KMS-11 (cell line): Measurements from ENCODE around the gene ALG14.

Source experiments
- H2AFZ ChIP-seq: fragments of 200-600 bp; sonication (generic); 2 replicates; pipeline ENCODE4 v1.6.1; 2016; ENCODE audit warnings: antibody characterized with exemption, mixed run types, low read depth
- H3K27ac ChIP-seq: fragments of 200-600 bp; sonication (generic); 2 replicates; pipeline ENCODE4 v1.6.1; 2016; ENCODE audit warnings: mild to moderate bottlenecking, mixed run types
- H3K27me3 ChIP-seq: fragments of 200-600 bp; sonication (generic); 2 replicates; pipeline ENCODE4 v1.6.1; 2017; ENCODE audit warnings: mild to moderate bottlenecking, low read depth, mixed run types, moderate library complexity; ENCODE audit not compliant: insufficient read depth
- H3K36me3 ChIP-seq: fragments of 200-600 bp; sonication (generic); 2 replicates; pipeline ENCODE4 v1.6.1; 2017; ENCODE audit warnings: mild to moderate bottlenecking, mixed run types; ENCODE audit not compliant: insufficient read depth
- H3K4me1 ChIP-seq: fragments of 200-600 bp; sonication (generic); 2 replicates; pipeline ENCODE4 v1.6.1; 2016; ENCODE audit warnings: mild to moderate bottlenecking, low read depth, mixed run types; ENCODE audit not compliant: poor library complexity, severe bottlenecking
- H3K4me2 ChIP-seq: fragments of 200-600 bp; sonication (generic); 2 replicates; pipeline ENCODE4 v1.7.0; 2016; ENCODE audit warnings: mild to moderate bottlenecking, mixed run types
- H3K4me3 ChIP-seq: fragments of 200-600 bp; sonication (generic); IDR thresholded peaks from 2 replicates; pipeline ENCODE4 v1.6.1; 2017; ENCODE audit warnings: low read depth, low read length, mixed read lengths; ENCODE audit not compliant: insufficient read depth
- H3K79me2 ChIP-seq: fragments of 200-600 bp; sonication (generic); 2 replicates; pipeline ENCODE4 v1.6.1; 2016; ENCODE audit warnings: low read depth, mixed run types; ENCODE audit not compliant: insufficient read depth
- H3K9ac ChIP-seq: fragments of 200-600 bp; sonication (generic); 2 replicates; pipeline ENCODE4 v1.6.1; 2016; ENCODE audit warnings: mild to moderate bottlenecking, mixed run types
- H4K20me1 ChIP-seq: fragments of 200-600 bp; sonication (generic); 2 replicates; pipeline ENCODE4 v1.6.1; 2016; ENCODE audit warnings: mild to moderate bottlenecking, mixed run types; ENCODE audit not compliant: insufficient read depth
- CTCF ChIP-seq: fragments of 200-600 bp; sonication (generic); conservative IDR thresholded peaks from 2 replicates; pipeline ENCODE4 v1.6.1; 2017; ENCODE audit warnings: low read depth, mild to moderate bottlenecking, antibody characterized with exemption, low read length, moderate library complexity, mixed read lengths

Gene ALG14

DNA sequence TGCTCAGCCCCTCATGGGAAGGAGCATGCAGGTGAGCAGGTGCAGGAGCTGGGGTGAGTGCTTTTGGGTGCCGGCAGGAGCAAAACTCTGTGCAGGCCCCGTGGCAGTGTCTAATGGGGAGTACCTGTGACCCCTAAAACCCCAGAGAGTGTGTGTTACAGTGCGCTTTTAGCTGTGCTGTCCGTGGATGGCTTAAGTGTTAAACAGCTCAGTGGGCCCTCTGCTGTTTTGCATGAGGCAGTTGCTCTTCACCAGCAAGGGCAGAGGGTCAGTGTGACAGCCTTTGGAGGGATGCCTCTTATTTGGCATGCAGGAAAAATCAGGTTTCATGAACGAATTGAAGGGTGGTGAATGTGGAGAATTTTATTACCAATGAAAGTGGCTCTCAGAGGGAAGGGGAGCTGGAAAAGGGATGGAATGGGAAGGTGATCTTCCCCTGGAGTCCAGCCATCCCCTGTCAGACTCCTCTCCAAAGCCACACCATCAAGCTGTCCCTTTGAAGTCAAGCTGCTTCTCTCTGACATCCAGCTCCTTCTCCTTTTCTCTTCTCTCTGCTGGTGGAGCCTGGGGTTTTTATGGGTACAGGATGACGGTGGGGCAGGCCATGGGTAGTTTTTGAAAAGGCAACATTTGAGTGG, 17.0 kb upstream of the ALG14 start:
- Histone ChIP-seq H4K20me1 (no peaks in the 10 kb centered on the region), H3K27ac (no peak overlapping the region), H3K9ac (no peak overlapping the region), H3K36me3 (no peaks in the 10 kb centered on the region), H3K4me1 (no peaks in the 10 kb centered on the region), H3K4me2 (no peak overlapping the region), H3K79me2 (no peaks in the 10 kb centered on the region), H3K4me3 (no peak overlapping the region), H2AFZ (no peak overlapping the region), H3K27me3 (no peaks in the 10 kb centered on the region)
- TF ChIP-seq CTCF: no peak

DNA sequence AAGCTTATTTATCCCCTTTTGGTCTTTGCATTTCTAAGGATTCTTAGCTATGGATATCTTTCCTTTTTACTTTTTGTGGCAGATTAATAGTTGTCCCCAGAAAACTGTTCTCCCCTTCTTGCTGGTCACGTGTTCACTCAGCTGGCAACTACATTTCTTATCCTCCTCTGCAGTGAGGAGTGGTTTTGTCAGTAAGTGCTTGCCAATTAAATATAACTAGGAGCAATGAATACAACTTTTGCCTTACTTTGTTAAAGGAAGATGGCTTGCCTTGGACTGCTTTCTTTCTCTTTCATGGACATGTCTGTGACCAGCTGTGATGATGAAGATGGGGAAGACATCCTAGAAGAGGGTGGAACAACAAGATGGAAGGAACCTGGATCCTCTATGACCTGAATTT, 15.6 kb upstream of the ALG14 start:
- no peak overlapping the region for H3K27ac ChIP-seq
- H2AFZ ChIP-seq: no peak overlapping the region
- H3K79me2 ChIP-seq: no peaks in the 10 kb centered on the region
- no peak overlapping the region for H3K4me3 ChIP-seq
- no peaks in the 10 kb centered on the region for H3K4me1 ChIP-seq
- no peak overlapping the region for H3K9ac ChIP-seq
- no peak overlapping the region for H3K4me2 ChIP-seq
- H3K27me3 ChIP-seq: no peaks in the 10 kb centered on the region
- TF ChIP-seq CTCF: no peak
- no peaks in the 10 kb centered on the region for H3K36me3 ChIP-seq
- no peaks in the 10 kb centered on the region for H4K20me1 ChIP-seq

DNA sequence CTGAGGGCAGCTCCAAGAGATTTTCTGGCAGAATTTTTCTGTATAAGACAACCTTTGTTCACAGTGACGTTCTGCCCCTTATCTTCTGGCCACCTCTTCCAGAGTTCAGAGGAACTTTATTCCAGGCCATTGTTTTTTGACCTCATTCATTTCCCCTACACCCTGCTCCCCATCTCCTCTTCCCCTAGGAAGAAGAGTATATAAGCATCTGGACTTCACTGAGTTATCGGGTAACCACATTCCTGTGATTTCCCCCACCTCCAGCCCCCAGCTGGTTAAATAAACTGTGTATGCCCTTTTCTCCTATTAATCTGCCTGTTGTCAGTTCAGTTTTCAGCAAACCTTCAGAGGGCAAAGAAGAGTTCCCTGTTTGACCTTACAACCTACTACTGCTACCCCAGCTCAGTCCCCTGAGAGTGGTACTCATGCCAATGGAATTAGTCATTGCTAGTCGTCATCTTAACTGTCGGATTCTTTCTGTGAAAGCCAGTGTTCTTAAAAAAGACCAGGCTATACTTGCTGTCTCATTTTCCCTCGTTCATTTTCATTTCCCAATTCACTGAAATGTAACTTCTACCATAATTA, 14.3 kb upstream of the ALG14 start:
- no peaks in the 10 kb centered on the region for H3K27me3 ChIP-seq
- H3K9ac ChIP-seq: no peak overlapping the region
- TF ChIP-seq CTCF: no peak
- no peak overlapping the region for H3K27ac ChIP-seq
- H4K20me1 ChIP-seq: no peaks in the 10 kb centered on the region
- H3K4me3 ChIP-seq: no peak overlapping the region
- H3K4me1 ChIP-seq: no peaks in the 10 kb centered on the region
- no peaks in the 10 kb centered on the region for H3K79me2 ChIP-seq
- no peak overlapping the region for H2AFZ ChIP-seq
- no peaks in the 10 kb centered on the region for H3K36me3 ChIP-seq
- no peak overlapping the region for H3K4me2 ChIP-seq

DNA sequence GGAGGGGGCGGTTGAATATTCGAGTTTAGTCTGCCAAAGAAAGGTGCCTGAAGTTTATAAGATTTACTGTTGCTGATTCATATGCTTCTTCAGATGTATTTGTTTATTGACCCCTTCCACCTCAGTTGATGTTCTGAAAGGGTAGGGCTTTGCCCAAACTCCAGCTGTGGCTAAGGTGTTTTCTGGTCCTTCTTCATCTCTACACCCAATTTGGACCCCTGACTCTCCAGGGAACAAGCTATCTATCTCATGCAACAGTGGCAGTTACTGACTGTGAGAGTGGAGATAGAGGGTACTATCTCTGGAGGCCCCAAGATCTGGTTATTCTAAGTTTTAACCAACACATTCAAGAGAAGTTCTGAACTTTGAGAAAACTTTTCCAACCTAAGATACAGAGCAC, 12.6 kb upstream of the ALG14 start:
- Histone ChIP-seq H3K36me3 (no peaks in the 10 kb centered on the region), H3K4me1 (no peaks in the 10 kb centered on the region), H2AFZ (no peak overlapping the region), H3K27me3 (no peaks in the 10 kb centered on the region), H3K9ac (no peak overlapping the region), H3K4me3 (no peak overlapping the region), H4K20me1 (no peaks in the 10 kb centered on the region), H3K4me2 (no peak overlapping the region), H3K27ac (no peak overlapping the region), H3K79me2 (no peaks in the 10 kb centered on the region)
- TF ChIP-seq CTCF: no peak
